ENCODE measurements around the gene IYD. TPM values are rescaled to one million over a fixed set of nuclear protein-coding genes. Genes with fewer than 3 reads are reported as not detected.

Gene IYD
- total RNA-seq, 1 donor = not detected

DNA sequence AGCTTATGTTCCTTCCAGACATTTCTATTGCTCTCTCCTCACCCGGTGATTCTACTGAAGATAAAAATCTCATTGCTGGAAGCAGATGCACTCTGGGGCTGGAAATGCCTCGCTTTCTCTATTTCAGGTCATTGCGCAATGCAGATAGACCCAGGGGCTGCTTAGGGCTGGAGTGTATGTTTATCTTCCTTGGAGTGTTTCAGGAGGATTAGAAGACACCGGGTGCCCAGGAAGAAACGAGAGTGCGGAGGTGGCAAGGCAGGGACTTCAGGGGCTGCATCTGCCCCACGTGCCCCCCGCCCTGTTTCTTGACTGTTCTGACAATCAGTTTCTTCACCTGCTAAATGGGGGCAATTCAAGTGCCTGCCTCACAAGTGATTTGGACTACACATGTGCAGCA, 45.6 kb upstream of the IYD start:
- TF ChIP-seq, protein P1, sequence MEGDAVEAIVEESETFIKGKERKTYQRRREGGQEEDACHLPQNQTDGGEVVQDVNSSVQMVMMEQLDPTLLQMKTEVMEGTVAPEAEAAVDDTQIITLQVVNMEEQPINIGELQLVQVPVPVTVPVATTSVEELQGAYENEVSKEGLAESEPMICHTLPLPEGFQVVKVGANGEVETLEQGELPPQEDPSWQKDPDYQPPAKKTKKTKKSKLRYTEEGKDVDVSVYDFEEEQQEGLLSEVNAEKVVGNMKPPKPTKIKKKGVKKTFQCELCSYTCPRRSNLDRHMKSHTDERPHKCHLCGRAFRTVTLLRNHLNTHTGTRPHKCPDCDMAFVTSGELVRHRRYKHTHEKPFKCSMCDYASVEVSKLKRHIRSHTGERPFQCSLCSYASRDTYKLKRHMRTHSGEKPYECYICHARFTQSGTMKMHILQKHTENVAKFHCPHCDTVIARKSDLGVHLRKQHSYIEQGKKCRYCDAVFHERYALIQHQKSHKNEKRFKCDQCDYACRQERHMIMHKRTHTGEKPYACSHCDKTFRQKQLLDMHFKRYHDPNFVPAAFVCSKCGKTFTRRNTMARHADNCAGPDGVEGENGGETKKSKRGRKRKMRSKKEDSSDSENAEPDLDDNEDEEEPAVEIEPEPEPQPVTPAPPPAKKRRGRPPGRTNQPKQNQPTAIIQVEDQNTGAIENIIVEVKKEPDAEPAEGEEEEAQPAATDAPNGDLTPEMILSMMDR (IDR thresholded peaks at IDR 0.05; ENCODE audit: extremely low read depth, low read depth, low read length) = no peak
- Histone ChIP-seq H3K4me1 (ENCODE audit: insufficient read depth, low read length) (peaks cover 10% of the 10 kb centered on the region), H2AFZ (ENCODE audit: low read length) (no peak overlapping the region), H4K20me1 (ENCODE audit: insufficient read depth, low read length) (no peaks in the 10 kb centered on the region), H3K36me3 (ENCODE audit: insufficient read depth, low read length) (no peaks in the 10 kb centered on the region), H3K27me3 (ENCODE audit: insufficient read depth, low read length) (no peaks in the 10 kb centered on the region), H3K27ac (ENCODE audit: low read depth, low read length) (no peak overlapping the region), H3K9me3 (ENCODE audit: low read depth, low read length) (no peaks in the 10 kb centered on the region), H3K4me3 (ENCODE audit: insufficient read depth, low read length) (no peak overlapping the region), H3K79me2 (ENCODE audit: insufficient read depth, low read length) (no peaks in the 10 kb centered on the region), H3K4me2 (ENCODE audit: insufficient read depth, low read length) (no peak overlapping the region)
- DNase-seq (ENCODE audit: insufficient read length, low spot score, missing footprints) = no peak

DNA sequence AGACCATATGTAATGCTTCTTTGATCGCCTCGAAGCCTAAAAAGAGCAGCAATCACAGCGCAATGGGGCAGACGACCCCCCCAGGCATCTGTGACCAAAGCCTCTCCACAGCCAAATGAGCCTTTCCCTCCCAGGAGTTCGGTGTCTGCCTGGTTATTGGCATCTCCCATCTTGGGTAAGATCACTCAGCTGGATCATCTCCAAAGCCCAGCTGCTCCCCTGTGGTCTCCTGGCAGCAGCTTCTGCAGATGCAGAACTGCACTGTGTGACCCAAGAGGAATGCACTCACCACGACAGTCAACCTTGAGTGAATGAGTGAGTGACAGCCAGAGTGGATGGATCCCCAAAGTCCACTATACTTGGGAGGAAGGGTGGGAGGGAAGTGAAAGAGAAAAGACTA, 44.8 kb upstream of the IYD start:
- Histone ChIP-seq H3K4me1 (ENCODE audit: insufficient read depth, low read length) (peaks cover 10% of the 10 kb centered on the region), H4K20me1 (ENCODE audit: insufficient read depth, low read length) (no peaks in the 10 kb centered on the region), H3K79me2 (ENCODE audit: insufficient read depth, low read length) (no peaks in the 10 kb centered on the region), H3K27ac (ENCODE audit: low read depth, low read length) (no peak overlapping the region), H3K27me3 (ENCODE audit: insufficient read depth, low read length) (no peaks in the 10 kb centered on the region), H3K4me3 (ENCODE audit: insufficient read depth, low read length) (no peak overlapping the region), H2AFZ (ENCODE audit: low read length) (no peak overlapping the region), H3K36me3 (ENCODE audit: insufficient read depth, low read length) (no peaks in the 10 kb centered on the region), H3K9me3 (ENCODE audit: low read depth, low read length) (no peaks in the 10 kb centered on the region), H3K4me2 (ENCODE audit: insufficient read depth, low read length) (no peak overlapping the region)
- TF ChIP-seq, protein P1 (IDR thresholded peaks at IDR 0.05; ENCODE audit: extremely low read depth, low read depth, low read length) = no peak
- DNase-seq (ENCODE audit: insufficient read length, low spot score, missing footprints) = no peak

DNA sequence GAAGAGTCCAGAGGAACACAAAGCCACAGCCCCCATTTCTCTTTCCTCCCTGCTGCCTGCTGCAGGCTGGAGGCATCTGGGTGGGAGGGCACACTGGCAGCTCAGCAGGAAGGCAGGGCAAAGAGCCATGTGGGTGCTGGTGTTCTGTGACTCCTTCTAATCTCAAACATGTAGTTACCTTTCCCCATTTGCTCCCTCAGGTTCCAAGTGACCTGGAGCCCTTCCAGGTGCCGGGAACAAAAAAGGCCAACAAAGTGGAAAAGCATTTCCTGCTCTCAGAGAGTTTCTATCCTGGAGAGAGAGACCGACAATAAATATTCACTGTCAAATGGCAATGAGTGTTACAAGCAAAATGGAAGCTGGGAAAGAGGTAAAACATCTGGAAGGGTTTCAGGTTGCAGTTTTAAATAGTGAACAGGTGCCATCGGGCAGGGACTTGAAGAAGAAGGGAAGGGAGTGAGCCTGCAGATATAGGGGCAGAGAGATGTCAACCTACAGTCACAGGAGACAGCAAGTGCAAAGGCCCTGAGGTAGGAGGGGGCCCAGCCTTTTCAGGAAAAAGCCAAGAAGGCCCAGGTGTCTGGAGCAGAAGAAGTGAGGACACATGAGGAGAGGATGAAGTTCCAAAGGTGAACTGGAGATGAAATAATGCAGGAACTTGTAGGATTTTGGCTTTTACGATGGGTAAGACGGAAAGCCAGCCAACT, 43.6 kb upstream of the IYD start:
- Histone ChIP-seq H4K20me1 (ENCODE audit: insufficient read depth, low read length) (no peaks in the 10 kb centered on the region), H3K4me3 (ENCODE audit: insufficient read depth, low read length) (no peak overlapping the region), H3K9me3 (ENCODE audit: low read depth, low read length) (no peaks in the 10 kb centered on the region), H3K4me1 (ENCODE audit: insufficient read depth, low read length) (peaks cover 9% of the 10 kb centered on the region), H2AFZ (ENCODE audit: low read length) (no peak overlapping the region), H3K27me3 (ENCODE audit: insufficient read depth, low read length) (no peaks in the 10 kb centered on the region), H3K79me2 (ENCODE audit: insufficient read depth, low read length) (no peaks in the 10 kb centered on the region), H3K4me2 (ENCODE audit: insufficient read depth, low read length) (no peak overlapping the region), H3K36me3 (ENCODE audit: insufficient read depth, low read length) (no peaks in the 10 kb centered on the region), H3K27ac (ENCODE audit: low read depth, low read length) (no peak overlapping the region)
- TF ChIP-seq, protein P1 (IDR thresholded peaks at IDR 0.05; ENCODE audit: extremely low read depth, low read depth, low read length) = no peak
- DNase-seq (ENCODE audit: insufficient read length, low spot score, missing footprints) = no peak

DNA sequence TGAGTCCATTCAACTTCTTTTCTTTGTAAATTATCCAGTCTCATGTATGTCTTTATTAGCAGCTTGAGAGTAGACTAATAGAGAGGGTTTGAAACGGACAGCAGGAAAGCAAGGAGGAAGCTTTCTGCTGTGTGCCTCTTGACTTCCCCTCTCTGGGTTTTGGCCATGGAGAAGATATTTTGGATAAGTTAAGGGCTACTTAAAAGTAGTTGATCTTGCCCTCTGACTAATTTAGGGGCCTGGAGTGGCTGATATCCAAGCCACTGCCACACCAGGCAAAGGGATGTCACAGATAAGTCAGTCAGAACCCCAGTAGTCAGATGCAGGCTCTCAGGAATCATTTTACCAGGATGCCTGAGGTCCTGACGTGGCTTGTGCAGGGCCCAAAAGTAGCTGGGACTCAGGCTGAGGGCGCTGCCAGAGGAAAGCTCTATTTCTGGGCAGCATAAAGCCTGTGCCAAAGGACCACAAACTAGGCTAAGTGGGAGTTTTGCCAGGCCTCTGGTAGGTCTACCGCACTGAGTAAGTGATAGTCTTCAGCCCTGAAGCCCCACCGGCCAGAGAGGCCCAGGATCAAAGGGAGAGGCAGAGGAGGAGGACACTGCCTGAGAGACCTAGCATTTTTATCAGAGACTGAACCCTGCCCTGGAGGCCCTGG, 41.6 kb upstream of the IYD start:
- TF ChIP-seq, protein P1 (IDR thresholded peaks at IDR 0.05; ENCODE audit: extremely low read depth, low read depth, low read length) = no peak
- DNase-seq (ENCODE audit: insufficient read length, low spot score, missing footprints) = no peak
- Histone ChIP-seq H3K36me3 (ENCODE audit: insufficient read depth, low read length) (no peaks in the 10 kb centered on the region), H3K27ac (ENCODE audit: low read depth, low read length) (no peak overlapping the region), H3K79me2 (ENCODE audit: insufficient read depth, low read length) (no peaks in the 10 kb centered on the region), H3K4me2 (ENCODE audit: insufficient read depth, low read length) (no peak overlapping the region), H3K27me3 (ENCODE audit: insufficient read depth, low read length) (no peaks in the 10 kb centered on the region), H4K20me1 (ENCODE audit: insufficient read depth, low read length) (no peaks in the 10 kb centered on the region), H2AFZ (ENCODE audit: low read length) (peak overlapping the region; percentile 70), H3K4me1 (ENCODE audit: insufficient read depth, low read length) (peaks cover 4% of the 10 kb centered on the region), H3K9me3 (ENCODE audit: low read depth, low read length) (no peaks in the 10 kb centered on the region), H3K4me3 (ENCODE audit: insufficient read depth, low read length) (no peak overlapping the region)

Measured in osteoblast (primary cell).